Embryonic facial prominence (tissue), 1 donor: Measurements from ENCODE around the gene L3MBTL4.

Experiments
- DNase-seq: peaks from one replicate; pipeline ENCODE4 v3.0.0-alpha.2; 2016; ENCODE audit errors: extremely low spot score

L3MBTL4 gene

GRCh38 chr18:6044319-6044718, 370.4 kb downstream of the L3MBTL4 start:
- no peak for DNase-seq

- no peak for DNase-seq
Measured at GRCh38 chr18:6039055-6039454, 375.7 kb downstream of the L3MBTL4 start.

- no peak for DNase-seq
Measured at GRCh38 chr18:6031442-6031841, 383.3 kb downstream of the L3MBTL4 start.

GRCh38 chr18:6031002-6031401, 383.7 kb downstream of the L3MBTL4 start:
- no peak for DNase-seq

DNA sequence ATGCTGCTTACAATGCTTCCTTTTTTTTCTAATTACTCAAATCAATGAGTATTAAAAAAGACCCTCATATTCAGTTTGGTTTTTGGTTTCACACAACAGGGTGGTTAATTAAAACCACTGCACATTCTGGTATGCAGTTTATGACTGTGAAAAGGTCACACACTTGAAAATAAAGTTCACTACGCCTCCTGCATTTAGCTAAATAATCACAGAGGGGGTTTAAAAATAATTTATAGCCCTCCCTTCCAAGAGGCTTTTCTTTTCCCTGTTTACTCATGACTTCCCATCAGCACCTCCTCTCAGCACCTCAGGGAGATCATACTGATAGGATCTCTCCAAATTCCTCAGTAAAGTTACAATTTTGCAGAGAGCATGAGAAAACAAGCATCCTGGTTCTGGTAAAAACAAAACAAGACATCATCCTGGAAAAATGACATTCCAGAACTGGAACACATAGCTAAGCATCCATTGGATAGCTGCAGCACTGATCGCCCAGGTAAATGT, 389.9 kb downstream of the L3MBTL4 start:
- DNase-seq, result no peak

DNA sequence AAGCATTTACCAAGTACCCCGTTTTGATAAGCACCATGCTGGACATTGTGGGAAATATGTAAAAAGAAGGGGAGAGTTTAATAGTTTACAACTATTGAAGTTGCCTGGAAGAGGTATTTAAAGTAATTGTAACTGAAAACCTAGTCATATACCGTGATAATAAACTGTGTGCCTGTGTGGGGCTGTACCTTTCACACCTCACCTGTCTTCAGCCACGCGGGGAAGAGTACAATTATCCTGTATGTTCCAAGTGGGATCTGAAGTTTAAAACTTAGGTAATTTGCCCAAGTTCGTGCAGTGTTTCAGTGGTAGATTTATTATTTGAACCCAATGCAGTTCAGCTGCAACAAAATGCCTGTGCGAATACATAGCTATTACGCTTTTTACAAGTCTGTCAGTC, 391.2 kb downstream of the L3MBTL4 start:
- DNase-seq, result no peak

- DNase-seq, result no peak
Measured at GRCh38 chr18:6022845-6023244, 391.9 kb downstream of the L3MBTL4 start.

GRCh38 chr18:6022074-6022444, 392.7 kb downstream of the L3MBTL4 start:
- DNase-seq, result no peak

- no peak for DNase-seq
Measured at GRCh38 chr18:6021306-6022073, 393.2 kb downstream of the L3MBTL4 start.

DNA sequence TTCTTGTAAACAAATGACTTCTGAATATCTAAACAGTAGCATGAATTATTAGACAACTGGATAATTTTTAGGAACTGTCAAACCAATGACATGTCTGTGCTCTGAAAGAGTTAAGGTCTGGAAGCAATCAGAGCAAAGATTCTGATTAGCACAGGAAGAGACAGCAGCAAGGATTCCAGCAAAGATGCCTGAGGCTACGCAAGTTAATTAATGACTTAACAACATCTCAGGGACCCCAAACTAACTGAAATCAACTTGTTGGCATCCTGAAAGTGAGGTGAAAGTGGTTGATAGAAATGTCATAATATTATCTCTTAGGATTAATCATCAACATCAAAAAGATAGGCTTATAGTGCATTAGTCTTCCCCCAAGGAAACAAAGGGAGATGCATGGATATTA, 396.0 kb downstream of the L3MBTL4 start:
- no peak for DNase-seq

- no peak for DNase-seq
Measured at GRCh38 chr18:6017171-6017570, 397.5 kb downstream of the L3MBTL4 start.

DNA sequence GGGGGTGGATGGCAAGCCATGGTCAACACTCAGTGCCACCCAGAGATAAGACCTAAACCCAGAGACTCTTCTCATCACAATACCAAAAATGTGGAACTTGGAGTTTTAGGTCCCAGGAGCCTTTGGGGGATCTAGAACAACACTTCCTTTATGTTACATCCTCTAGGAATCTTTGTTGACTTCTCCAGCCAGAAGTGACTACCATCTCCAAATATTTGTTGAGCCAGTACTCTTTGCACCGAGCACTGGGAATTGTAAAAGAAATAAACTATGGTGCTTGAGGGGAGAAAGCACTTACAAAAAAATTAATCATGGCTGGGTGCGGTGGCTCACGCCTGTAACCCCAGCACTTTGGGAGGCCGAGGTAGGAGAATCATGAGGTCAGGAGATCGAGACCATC, 399.3 kb downstream of the L3MBTL4 start:
- no peak for DNase-seq

- no peak for DNase-seq
Measured at GRCh38 chr18:6013171-6013810, 401.4 kb downstream of the L3MBTL4 start.

DNA sequence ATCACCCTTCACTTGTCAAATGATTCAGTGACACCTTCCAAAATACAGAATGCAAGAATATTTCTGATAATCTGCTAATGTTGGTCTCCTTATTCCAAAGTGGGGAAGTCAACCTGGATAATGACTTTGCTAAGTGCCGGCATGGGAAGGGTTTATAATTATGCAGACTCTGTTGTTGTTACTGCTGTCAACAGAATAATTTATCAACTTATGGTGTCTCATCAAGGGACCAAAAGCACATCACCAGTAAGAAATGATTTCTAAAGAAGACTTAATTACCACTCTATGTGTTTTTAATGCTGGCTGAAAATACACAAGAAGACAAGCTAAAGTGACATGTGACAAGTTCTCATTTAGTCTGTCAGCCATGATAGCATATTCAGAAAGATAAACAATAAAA, 403.8 kb downstream of the L3MBTL4 start:
- no peak for DNase-seq

DNA sequence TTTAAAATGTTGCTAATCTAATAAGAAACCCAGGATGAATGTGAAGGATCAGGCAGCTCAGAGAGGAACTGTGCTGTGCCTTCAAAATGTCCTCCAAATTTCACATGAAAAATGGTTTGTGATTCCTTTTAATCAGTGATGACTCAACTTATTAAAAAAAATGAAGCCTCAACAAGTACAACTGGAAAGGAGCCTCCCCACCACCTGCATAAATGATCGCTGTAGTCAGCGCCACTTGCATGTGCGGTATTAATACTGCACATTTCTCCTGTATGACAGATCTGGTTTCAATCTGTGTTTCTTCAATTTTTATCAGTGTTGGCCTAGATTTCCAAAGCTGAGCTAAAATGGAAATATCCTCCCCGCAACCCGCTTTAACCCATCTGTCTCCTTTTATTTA, 404.4 kb downstream of the L3MBTL4 start:
- no peak for DNase-seq

DNA sequence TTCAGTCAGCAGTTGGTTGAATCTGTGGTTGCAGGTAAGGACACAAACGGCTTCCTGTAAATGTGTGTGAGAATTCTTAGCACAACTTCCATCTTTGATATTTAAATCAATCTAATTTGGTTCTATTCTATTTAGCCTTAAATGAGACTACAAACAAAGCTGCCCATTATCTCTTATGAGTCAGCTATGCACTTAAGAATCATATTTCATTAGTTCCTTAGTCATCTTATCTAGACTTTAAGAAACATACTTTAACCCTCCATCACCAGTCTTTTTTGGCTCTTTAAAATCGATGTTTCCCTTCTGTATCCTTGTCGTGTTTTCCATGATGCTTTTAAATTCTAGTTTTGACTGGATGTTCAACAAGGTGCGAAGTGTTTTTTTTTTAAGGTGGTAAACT, 405.0 kb downstream of the L3MBTL4 start:
- no peak for DNase-seq

- DNase-seq, result no peak
Measured at GRCh38 chr18:6004683-6005082, 410.0 kb downstream of the L3MBTL4 start.

- no peak for DNase-seq
Measured at GRCh38 chr18:6004119-6004518, 410.6 kb downstream of the L3MBTL4 start.

- DNase-seq, result no peak
Measured at GRCh38 chr18:6001867-6002266, 412.8 kb downstream of the L3MBTL4 start.

DNA sequence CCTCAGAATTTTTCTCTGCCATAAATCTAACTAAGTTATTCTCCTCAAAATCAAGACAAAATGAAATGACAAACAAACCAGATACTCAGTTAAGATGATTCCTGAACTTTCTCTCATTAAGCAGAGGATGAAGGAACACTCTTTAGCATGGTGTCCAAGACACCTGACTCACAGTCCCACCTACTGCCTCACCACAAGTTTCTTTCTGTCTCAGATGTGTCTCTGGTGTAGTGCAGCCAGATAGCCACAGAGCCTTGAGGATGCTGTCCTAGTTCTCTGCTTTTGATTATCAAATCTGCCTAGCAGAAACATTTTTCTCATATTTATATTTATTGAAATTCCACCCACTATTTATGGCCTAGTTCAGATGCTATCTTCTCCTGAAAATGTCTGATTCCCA, 415.8 kb downstream of the L3MBTL4 start:
- DNase-seq, result no peak

- DNase-seq, result no peak
Measured at GRCh38 chr18:5998166-5998881, 416.4 kb downstream of the L3MBTL4 start.

GRCh38 chr18:5997361-5997760, 417.4 kb downstream of the L3MBTL4 start:
- DNase-seq, result no peak

- no peak for DNase-seq
Measured at GRCh38 chr18:5995626-5996025, 419.1 kb downstream of the L3MBTL4 start.
